ENCODE results near the gene ERVK3-1.

ERVK3-1 gene

DNA sequence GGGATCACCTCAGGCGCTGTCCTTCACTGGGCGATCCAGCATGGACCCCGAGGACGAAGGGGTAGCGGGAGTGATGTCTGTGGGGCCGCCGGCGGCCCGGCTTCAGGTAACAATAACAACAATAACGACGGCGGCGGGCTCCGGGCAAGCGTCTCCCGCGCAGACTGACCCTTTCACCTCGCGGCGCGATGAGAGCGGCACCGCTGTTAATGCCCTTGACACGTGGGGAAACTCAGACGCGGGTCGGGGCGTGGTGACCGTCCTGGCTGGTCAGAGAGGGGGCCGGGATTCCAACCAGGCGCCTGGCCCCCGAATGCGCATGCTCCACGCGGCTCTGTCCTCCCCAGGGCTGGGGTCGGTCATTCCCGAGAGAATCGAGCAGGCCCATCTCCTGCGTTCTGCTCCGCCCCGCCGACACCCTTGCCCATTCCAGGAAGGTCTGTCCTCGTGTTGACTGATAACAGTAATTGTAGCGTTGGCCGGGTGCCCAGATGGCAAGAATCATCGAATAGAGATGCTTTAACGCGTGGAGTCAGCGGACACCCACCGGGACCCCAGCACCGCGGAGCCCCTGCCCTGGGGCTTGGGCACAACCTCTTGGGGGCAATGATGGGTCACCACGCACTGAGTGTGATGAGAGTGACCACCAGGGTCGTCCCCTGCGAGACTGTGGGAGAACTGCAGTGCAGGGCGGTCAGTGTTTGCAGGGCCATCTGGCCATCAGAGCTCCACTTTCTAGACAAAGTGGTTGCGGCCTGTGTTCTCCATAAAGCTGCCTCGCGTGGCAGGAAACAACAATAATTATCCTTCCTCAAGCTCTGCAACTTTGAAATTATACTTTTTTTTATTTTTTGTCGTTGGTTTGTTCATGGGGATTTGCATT, 25.9 kb upstream of the ERVK3-1 start:
- no peaks in the 10 kb centered on the region for H3K9me2 ChIP-seq (ENCODE audit: low read depth, low read length)
- peaks cover 29% of the 10 kb centered on the region for H3K79me2 ChIP-seq (ENCODE audit: insufficient read depth, low read length)
- peak overlapping the region; percentile 98 for H3K9ac ChIP-seq (ENCODE audit: low read length)
- H3K4me2 ChIP-seq (ENCODE audit: low read length), result peak overlapping the region; percentile 98
- H4K20me1 ChIP-seq (ENCODE audit: insufficient read depth, low read length), result no peaks in the 10 kb centered on the region
- H3F3A ChIP-seq (ENCODE audit: insufficient read depth, low read length), result no peaks in the 10 kb centered on the region
- peak overlapping the region; percentile 64; the same call in 1 of the 2 replicates for H2AFZ ChIP-seq (ENCODE audit: low read length)
- peaks cover 18% of the 10 kb centered on the region for H3K9me3 ChIP-seq (ENCODE audit: low read length)
- H3K4me3 ChIP-seq (ENCODE audit: low read depth, low read length, poor library complexity, severe bottlenecking), result peak overlapping the region; percentile 98
- H3K4me1 ChIP-seq (ENCODE audit: insufficient read depth, low read length, severe bottlenecking), result peaks cover 18% of the 10 kb centered on the region
- peaks cover 67% of the 10 kb centered on the region for H3K36me3 ChIP-seq (ENCODE audit: insufficient read depth, low read length)
- H3K27me3 ChIP-seq (ENCODE audit: insufficient read depth, low read length), result no peaks in the 10 kb centered on the region
- no peak for TF ChIP-seq EZH2 (IDR thresholded peaks at IDR 0.05; ENCODE audit: borderline replicate concordance, low read length)
- TF ChIP-seq, protein P1, sequence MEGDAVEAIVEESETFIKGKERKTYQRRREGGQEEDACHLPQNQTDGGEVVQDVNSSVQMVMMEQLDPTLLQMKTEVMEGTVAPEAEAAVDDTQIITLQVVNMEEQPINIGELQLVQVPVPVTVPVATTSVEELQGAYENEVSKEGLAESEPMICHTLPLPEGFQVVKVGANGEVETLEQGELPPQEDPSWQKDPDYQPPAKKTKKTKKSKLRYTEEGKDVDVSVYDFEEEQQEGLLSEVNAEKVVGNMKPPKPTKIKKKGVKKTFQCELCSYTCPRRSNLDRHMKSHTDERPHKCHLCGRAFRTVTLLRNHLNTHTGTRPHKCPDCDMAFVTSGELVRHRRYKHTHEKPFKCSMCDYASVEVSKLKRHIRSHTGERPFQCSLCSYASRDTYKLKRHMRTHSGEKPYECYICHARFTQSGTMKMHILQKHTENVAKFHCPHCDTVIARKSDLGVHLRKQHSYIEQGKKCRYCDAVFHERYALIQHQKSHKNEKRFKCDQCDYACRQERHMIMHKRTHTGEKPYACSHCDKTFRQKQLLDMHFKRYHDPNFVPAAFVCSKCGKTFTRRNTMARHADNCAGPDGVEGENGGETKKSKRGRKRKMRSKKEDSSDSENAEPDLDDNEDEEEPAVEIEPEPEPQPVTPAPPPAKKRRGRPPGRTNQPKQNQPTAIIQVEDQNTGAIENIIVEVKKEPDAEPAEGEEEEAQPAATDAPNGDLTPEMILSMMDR (IDR thresholded peaks at IDR 0.05; ENCODE audit: low read length), result no peak
- H3K27ac ChIP-seq (ENCODE audit: low read depth, low read length, poor library complexity, severe bottlenecking), result peak overlapping the region; percentile 64

GRCh38 chr19:58279925-58280316, 25.3 kb upstream of the ERVK3-1 start:
- H3K36me3 ChIP-seq (ENCODE audit: insufficient read depth, low read length), result peaks cover 67% of the 10 kb centered on the region
- H4K20me1 ChIP-seq (ENCODE audit: insufficient read depth, low read length), result no peaks in the 10 kb centered on the region
- H3K4me3 ChIP-seq (ENCODE audit: low read depth, low read length, poor library complexity, severe bottlenecking), result peak overlapping the region; percentile 98
- H3K4me2 ChIP-seq (ENCODE audit: low read length), result peak overlapping the region; percentile 98
- H3K9me3 ChIP-seq (ENCODE audit: low read length), result peaks cover 14% of the 10 kb centered on the region
- peaks cover 18% of the 10 kb centered on the region for H3K4me1 ChIP-seq (ENCODE audit: insufficient read depth, low read length, severe bottlenecking)
- no peak for TF ChIP-seq EZH2 (IDR thresholded peaks at IDR 0.05; ENCODE audit: borderline replicate concordance, low read length)
- TF ChIP-seq, protein P1 (IDR thresholded peaks at IDR 0.05; ENCODE audit: low read length), result no peak
- H3K9ac ChIP-seq (ENCODE audit: low read length), result peak overlapping the region; percentile 98
- H3F3A ChIP-seq (ENCODE audit: insufficient read depth, low read length), result no peaks in the 10 kb centered on the region
- no peaks in the 10 kb centered on the region for H3K9me2 ChIP-seq (ENCODE audit: low read depth, low read length)
- H3K27me3 ChIP-seq (ENCODE audit: insufficient read depth, low read length), result no peaks in the 10 kb centered on the region
- peaks cover 29% of the 10 kb centered on the region for H3K79me2 ChIP-seq (ENCODE audit: insufficient read depth, low read length)
- H3K27ac ChIP-seq (ENCODE audit: low read depth, low read length, poor library complexity, severe bottlenecking), result no peak overlapping the region
- no peak overlapping the region for H2AFZ ChIP-seq (ENCODE audit: low read length)

- H3K79me2 ChIP-seq (ENCODE audit: insufficient read depth, low read length), result peaks cover 26% of the 10 kb centered on the region
- no peaks in the 10 kb centered on the region for H4K20me1 ChIP-seq (ENCODE audit: insufficient read depth, low read length)
- no peaks in the 10 kb centered on the region for H3K9me2 ChIP-seq (ENCODE audit: low read depth, low read length)
Measured at GRCh38 chr19:58284199-58284598, 21.0 kb upstream of the ERVK3-1 start.

More at GRCh38 chr19:58284199-58284598, 21.0 kb upstream of the ERVK3-1 start:
- Histone ChIP-seq H3K9ac (ENCODE audit: low read length) (no peak overlapping the region), H3K27me3 (ENCODE audit: insufficient read depth, low read length) (no peaks in the 10 kb centered on the region), H3F3A (ENCODE audit: insufficient read depth, low read length) (no peaks in the 10 kb centered on the region), H3K4me1 (ENCODE audit: insufficient read depth, low read length, severe bottlenecking) (peaks cover 12% of the 10 kb centered on the region), H3K4me3 (ENCODE audit: low read depth, low read length, poor library complexity, severe bottlenecking) (no peak overlapping the region), H3K4me2 (ENCODE audit: low read length) (no peak overlapping the region), H2AFZ (ENCODE audit: low read length) (no peak overlapping the region), H3K36me3 (ENCODE audit: insufficient read depth, low read length) (peaks cover 88% of the 10 kb centered on the region), H3K9me3 (ENCODE audit: low read length) (peaks cover 29% of the 10 kb centered on the region), H3K27ac (ENCODE audit: low read depth, low read length, poor library complexity, severe bottlenecking) (no peak overlapping the region)
- no peak for TF ChIP-seq EZH2 (IDR thresholded peaks at IDR 0.05; ENCODE audit: borderline replicate concordance, low read length)
- TF ChIP-seq, protein P1 (IDR thresholded peaks at IDR 0.05; ENCODE audit: low read length), result no peak
